ENCODE measurements around the gene TIMM8A. TPM values are rescaled to one million over a fixed set of nuclear protein-coding genes. Genes with fewer than 3 reads are reported as not detected.

The TIMM8A gene
- total and polyA plus RNA-seq, 2 experiments from 2014 or later, result 8.8 to 13.0 TPM

DNA sequence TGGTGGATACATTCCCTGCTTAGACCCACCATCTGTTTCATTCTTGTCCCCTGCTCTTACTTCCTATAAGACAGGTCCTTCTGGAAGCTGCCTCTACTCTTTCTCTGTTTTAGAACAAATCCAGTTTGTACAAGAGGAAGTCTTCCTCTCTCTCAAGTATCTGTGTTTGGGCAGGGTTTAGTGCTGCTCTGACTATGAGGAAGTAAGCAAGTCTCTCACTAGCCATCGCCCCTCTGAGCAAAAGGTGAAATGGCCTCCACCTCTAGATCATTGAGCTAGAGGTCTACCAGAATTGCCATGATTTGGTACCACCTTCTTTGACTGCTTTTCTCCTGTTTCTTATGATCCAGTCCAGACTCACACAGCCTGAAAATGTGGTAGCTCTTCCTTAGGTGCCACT, 29.0 kb upstream of the TIMM8A start:
- TF ChIP-seq, protein P1, sequence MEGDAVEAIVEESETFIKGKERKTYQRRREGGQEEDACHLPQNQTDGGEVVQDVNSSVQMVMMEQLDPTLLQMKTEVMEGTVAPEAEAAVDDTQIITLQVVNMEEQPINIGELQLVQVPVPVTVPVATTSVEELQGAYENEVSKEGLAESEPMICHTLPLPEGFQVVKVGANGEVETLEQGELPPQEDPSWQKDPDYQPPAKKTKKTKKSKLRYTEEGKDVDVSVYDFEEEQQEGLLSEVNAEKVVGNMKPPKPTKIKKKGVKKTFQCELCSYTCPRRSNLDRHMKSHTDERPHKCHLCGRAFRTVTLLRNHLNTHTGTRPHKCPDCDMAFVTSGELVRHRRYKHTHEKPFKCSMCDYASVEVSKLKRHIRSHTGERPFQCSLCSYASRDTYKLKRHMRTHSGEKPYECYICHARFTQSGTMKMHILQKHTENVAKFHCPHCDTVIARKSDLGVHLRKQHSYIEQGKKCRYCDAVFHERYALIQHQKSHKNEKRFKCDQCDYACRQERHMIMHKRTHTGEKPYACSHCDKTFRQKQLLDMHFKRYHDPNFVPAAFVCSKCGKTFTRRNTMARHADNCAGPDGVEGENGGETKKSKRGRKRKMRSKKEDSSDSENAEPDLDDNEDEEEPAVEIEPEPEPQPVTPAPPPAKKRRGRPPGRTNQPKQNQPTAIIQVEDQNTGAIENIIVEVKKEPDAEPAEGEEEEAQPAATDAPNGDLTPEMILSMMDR (IDR thresholded peaks at IDR 0.05; ENCODE audit: poor library complexity), result no peak
- TF ChIP-seq EZH2 (IDR thresholded peaks at IDR 0.05; ENCODE audit: borderline replicate concordance) (no peak), EZH2phosphoT487 (IDR thresholded peaks at IDR 0.05; ENCODE audit: low read depth, severe bottlenecking, unreplicated experiment) (no peak)
- DNase-seq (ENCODE audit: low spot score), result no peak
- Histone ChIP-seq H3K4me3 (no peak overlapping the region), H2AFZ (no peak overlapping the region), H3K36me3 (replicated peaks; ENCODE audit: insufficient read depth, low read depth) (no peaks in the 10 kb centered on the region), H3K27me3 (no peaks in the 10 kb centered on the region), H3K27ac (no peak overlapping the region), H3K4me1 (ENCODE audit: insufficient read depth) (no peaks in the 10 kb centered on the region), H3K9me2 (replicated peaks; ENCODE audit: insufficient read depth) (no peaks in the 10 kb centered on the region), H3K4me2 (no peak overlapping the region), H3K79me2 (no peaks in the 10 kb centered on the region), H3K9me3 (ENCODE audit: low read depth) (no peaks in the 10 kb centered on the region), H4K20me1 (ENCODE audit: insufficient read depth, poor library complexity, severe bottlenecking) (no peaks in the 10 kb centered on the region)
- WGBS (ENCODE audit: low lambda C conversion rate, missing lambda C conversion rate), result 70% methylated on average over 1 of the region's 1 CpG

DNA sequence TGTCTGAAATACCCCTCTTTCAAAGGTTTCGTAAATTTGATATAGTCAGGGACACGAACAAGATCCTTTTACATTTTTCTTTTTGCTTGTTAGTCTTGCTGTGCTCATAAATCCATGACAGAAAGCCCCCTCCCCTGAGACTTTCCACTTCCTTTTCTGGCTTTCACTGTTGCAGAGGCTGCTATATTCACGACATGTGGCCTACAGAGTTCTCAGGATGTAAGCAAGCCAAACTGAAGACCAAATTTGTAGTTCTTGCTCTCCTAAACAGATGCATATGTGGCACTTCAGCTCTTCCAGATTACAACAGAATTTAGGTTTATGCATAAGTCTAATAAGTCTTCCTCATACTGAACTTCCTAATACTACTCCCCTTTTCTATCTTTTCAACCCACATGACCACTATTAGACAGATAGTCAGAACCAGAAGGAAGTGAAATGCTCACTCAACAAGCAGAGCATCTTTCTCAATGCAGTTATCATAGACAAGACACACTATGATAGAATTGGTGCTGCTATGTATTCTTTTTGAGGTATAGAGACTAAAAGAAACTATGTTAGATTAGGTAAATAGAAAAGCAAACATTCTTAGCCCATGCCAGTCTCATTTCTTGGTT, 22.5 kb upstream of the TIMM8A start:
- TF ChIP-seq EZH2 (IDR thresholded peaks at IDR 0.05; ENCODE audit: borderline replicate concordance) (no peak), EZH2phosphoT487 (IDR thresholded peaks at IDR 0.05; ENCODE audit: low read depth, severe bottlenecking, unreplicated experiment) (no peak)
- TF ChIP-seq, protein P1 (IDR thresholded peaks at IDR 0.05; ENCODE audit: poor library complexity), result no peak
- Histone ChIP-seq H3K36me3 (replicated peaks; ENCODE audit: insufficient read depth, low read depth) (no peaks in the 10 kb centered on the region), H3K27me3 (no peaks in the 10 kb centered on the region), H3K4me3 (no peak overlapping the region), H3K79me2 (no peaks in the 10 kb centered on the region), H3K9me3 (ENCODE audit: low read depth) (no peaks in the 10 kb centered on the region), H3K9me2 (replicated peaks; ENCODE audit: insufficient read depth) (no peaks in the 10 kb centered on the region), H2AFZ (no peak overlapping the region), H4K20me1 (ENCODE audit: insufficient read depth, poor library complexity, severe bottlenecking) (no peaks in the 10 kb centered on the region), H3K4me1 (ENCODE audit: insufficient read depth) (no peaks in the 10 kb centered on the region), H3K27ac (no peak overlapping the region), H3K4me2 (no peak overlapping the region)
- 64% methylated on average over 3 of the region's 3 CpGs for WGBS (ENCODE audit: low lambda C conversion rate, missing lambda C conversion rate)
- DNase-seq (ENCODE audit: low spot score), result no peak

DNA sequence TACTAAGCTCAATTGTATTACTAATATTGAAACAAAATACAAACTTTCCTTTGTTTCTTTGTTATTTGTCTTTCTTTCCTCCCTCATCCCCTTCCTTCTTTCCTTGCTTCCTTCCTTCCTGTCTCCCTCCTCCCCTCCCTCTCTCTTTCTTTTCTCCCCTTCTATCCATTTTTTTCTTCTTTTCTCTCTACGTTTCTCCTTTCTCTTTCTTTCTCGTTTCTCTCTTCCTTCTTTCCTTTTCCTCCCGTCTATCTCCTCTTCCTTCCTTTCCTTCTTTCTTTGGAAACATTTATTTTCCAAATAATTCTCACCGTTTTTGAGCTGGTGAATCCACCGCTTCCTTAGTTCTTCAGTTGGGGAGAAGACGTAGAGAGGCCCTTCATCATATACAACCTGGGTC, 21.1 kb upstream of the TIMM8A start:
- Histone ChIP-seq H3K4me3 (no peak overlapping the region), H4K20me1 (ENCODE audit: insufficient read depth, poor library complexity, severe bottlenecking) (no peaks in the 10 kb centered on the region), H3K27ac (no peak overlapping the region), H3K79me2 (no peaks in the 10 kb centered on the region), H2AFZ (no peak overlapping the region), H3K9me2 (replicated peaks; ENCODE audit: insufficient read depth) (no peaks in the 10 kb centered on the region), H3K9me3 (ENCODE audit: low read depth) (no peaks in the 10 kb centered on the region), H3K4me1 (ENCODE audit: insufficient read depth) (no peaks in the 10 kb centered on the region), H3K4me2 (no peak overlapping the region), H3K36me3 (replicated peaks; ENCODE audit: insufficient read depth, low read depth) (no peaks in the 10 kb centered on the region), H3K27me3 (no peaks in the 10 kb centered on the region)
- 71% methylated on average over 6 of the region's 6 CpGs for WGBS (ENCODE audit: low lambda C conversion rate, missing lambda C conversion rate)
- TF ChIP-seq EZH2 (IDR thresholded peaks at IDR 0.05; ENCODE audit: borderline replicate concordance), result no peak
- TF ChIP-seq EZH2phosphoT487 (IDR thresholded peaks at IDR 0.05; ENCODE audit: low read depth, severe bottlenecking, unreplicated experiment), result no peak
- TF ChIP-seq, protein P1 (IDR thresholded peaks at IDR 0.05; ENCODE audit: poor library complexity), result no peak
- DNase-seq (ENCODE audit: low spot score), result no peak

Data from hepatocyte (in vitro differentiated cells).